Cardiac muscle cell (in vitro differentiated cells and primary cell): ENCODE results near the gene PCDHA2. TPM values are rescaled to one million over a fixed set of nuclear protein-coding genes. Genes with fewer than 3 reads are reported as not detected.

Source experiments
- DNase-seq, 2 donors: peaks; one replicate each; pipeline versions ENCODE4 v3.0.0 to v3.0.0-alpha.2; 2010 to 2017; ENCODE audit warnings: low read depth in 1 of 2, low spot score in 1 of 2
- H3K27ac ChIP-seq: fragments of 200-600 bp; sonication (generic); 2 replicates; pipeline ENCODE4 v1.5.1; 2016
- H3K27me3 ChIP-seq: fragments of 200-600 bp; sonication (generic); 2 replicates; pipeline ENCODE4 v1.6.0; 2016; ENCODE audit warnings: control low read depth
- H3K36me3 ChIP-seq: fragments of 200-600 bp; sonication (generic); 2 replicates; pipeline ENCODE4 v1.5.1; 2016; ENCODE audit warnings: control low read depth
- H3K4me1 ChIP-seq: fragments of 200-600 bp; sonication (generic); 2 replicates; pipeline ENCODE4 v1.8.1; 2017; ENCODE audit warnings: low read depth, mild to moderate bottlenecking, mixed run types
- H3K4me3 ChIP-seq: fragments of 200-600 bp; sonication (generic); 2 replicates; pipeline ENCODE4 v1.5.1; 2016; ENCODE audit warnings: mild to moderate bottlenecking
- H3K9me3 ChIP-seq: fragments of 200-600 bp; sonication (generic); 2 replicates; pipeline ENCODE4 v1.5.1; 2017; ENCODE audit warnings: low read depth, mild to moderate bottlenecking, control low read depth
- polyA plus RNA-seq: library from polyadenylated mRNA; unstranded; fragments of >200 nt; fragmentation: Nextera tagmentation; extraction: Ambion mirVana; gene quantifications from 2 replicates; pipeline ENCODE4 v1.2.1, GENCODE V29; 2016
- total RNA-seq: library from RNA; depleted of rRNA; stranded (reverse); fragments of >200 nt; gene quantifications from 2 replicates; pipeline ENCODE4 v1.2.3, GENCODE V29; 2016
- TF ChIP-seq, protein P1 (sequence below): IDR thresholded peaks from 2 replicates; pipeline ENCODE4 v1.5.1; 2012; ENCODE audit warnings: low read depth, mild to moderate bottlenecking, low read length

PCDHA2 gene
- total and polyA plus RNA-seq, 2 experiments from 2014 or later, result 4.5 to 5.3 TPM

DNA sequence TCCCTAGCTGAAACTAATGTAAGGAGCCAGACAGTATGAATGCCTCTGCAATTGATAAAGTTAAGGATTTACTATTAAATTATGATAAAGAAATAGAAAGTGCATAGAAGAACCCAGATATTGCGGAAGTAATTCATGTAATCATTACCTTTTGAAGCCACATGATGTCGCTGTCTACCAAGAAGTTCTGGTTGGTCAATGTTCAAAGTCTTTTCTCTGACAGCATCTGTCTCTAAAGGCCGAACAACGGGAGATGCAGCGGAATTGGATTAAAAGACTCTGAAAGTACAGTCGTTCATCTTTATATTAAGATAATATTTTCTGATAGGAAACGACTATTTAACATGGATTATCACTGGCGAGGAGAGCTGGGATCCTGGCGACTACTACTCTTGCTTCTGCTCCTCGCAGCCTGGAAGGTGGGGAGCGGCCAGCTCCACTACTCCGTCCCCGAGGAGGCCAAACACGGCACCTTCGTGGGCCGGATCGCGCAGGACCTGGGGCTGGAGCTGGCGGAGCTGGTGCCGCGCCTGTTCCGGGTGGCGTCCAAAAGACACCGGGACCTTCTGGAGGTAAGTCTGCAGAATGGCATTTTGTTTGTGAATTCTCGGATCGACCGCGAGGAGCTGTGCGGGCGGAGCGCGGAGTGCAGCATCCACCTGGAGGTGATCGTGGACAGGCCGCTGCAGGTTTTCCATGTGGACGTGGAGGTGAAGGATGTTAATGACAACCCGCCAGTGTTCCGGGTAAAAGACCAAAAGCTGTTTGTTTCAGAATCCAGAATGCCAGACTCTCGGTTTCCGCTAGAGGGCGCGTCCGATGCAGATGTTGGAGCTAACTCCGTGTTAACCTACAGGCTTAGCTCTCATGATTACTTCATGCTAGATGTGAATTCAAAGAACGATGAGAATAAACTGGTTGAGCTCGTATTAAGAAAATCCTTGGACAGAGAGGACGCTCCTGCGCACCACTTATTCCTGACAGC is 46.6 kb downstream of the PCDHA2 start, which contains the start of gene PCDHA8:
Gene PCDHA8, plus strand, starts transcription at position 210 of the 985 bp plus-strand sequence. Its CDS starts 135 bp downstream, at position 345.
- DNase-seq, result no peak
- no peak within 1 kb of the TSS for H3K4me3 ChIP-seq

DNA sequence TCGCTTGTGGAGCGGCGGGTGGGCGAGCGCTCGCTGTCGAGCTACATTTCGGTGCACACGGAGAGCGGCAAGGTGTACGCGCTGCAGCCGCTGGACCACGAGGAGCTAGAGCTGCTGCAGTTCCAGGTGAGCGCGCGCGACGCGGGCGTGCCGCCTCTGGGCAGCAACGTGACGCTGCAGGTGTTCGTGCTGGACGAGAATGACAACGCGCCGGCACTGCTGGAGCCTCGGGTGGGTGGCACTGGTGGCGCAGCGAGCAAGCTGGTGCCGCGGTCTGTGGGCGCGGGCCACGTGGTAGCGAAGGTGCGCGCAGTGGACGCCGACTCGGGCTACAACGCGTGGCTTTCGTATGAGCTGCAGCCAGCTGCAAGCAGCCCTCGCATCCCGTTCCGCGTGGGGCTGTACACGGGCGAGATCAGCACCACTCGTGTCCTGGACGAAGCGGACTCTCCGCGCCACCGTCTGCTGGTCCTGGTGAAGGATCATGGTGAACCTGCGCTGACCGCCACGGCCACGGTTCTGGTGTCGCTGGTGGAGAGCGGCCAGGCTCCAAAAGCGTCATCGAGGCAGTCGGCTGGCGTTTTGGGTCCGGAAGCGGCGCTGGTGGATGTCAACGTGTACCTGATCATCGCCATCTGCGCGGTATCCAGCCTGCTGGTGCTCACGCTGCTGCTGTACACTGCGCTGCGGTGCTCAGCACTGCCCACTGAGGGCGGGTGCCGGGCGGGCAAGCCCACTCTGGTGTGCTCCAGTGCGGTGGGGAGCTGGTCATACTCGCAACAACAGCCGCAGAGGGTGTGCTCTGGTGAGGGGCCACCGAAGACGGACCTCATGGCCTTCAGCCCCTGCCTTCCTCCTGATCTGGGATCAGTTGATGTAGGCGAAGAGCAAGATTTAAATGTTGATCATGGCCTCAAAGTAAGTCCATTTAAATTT is 48.4 kb downstream of the PCDHA2 start:
- DNase-seq, result no peak
- Histone ChIP-seq H3K27ac (no peak overlapping the region), H3K4me3 (no peak overlapping the region), H3K36me3 (no peaks in the 10 kb centered on the region), H3K27me3 (no peaks in the 10 kb centered on the region), H3K9me3 (no peaks in the 10 kb centered on the region), H3K4me1 (no peaks in the 10 kb centered on the region)
- TF ChIP-seq, protein P1, sequence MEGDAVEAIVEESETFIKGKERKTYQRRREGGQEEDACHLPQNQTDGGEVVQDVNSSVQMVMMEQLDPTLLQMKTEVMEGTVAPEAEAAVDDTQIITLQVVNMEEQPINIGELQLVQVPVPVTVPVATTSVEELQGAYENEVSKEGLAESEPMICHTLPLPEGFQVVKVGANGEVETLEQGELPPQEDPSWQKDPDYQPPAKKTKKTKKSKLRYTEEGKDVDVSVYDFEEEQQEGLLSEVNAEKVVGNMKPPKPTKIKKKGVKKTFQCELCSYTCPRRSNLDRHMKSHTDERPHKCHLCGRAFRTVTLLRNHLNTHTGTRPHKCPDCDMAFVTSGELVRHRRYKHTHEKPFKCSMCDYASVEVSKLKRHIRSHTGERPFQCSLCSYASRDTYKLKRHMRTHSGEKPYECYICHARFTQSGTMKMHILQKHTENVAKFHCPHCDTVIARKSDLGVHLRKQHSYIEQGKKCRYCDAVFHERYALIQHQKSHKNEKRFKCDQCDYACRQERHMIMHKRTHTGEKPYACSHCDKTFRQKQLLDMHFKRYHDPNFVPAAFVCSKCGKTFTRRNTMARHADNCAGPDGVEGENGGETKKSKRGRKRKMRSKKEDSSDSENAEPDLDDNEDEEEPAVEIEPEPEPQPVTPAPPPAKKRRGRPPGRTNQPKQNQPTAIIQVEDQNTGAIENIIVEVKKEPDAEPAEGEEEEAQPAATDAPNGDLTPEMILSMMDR, result no peak

More for the DNA sequence above, 46.6 kb downstream of the PCDHA2 start, which contains the start of gene PCDHA8:
- TF ChIP-seq, protein P1, result no peak
- no peaks in the 10 kb centered on the region for H3K27me3 ChIP-seq
- H3K27ac ChIP-seq, result no peak within 1 kb of the TSS
- no peaks in the 10 kb centered on the region for H3K4me1 ChIP-seq
- no peaks in the 10 kb centered on the region for H3K9me3 ChIP-seq
- H3K36me3 ChIP-seq, result no peaks in the 10 kb centered on the region

Other genes with a start within 250 kb of the PCDHA2 start
- gene EIF4EBP3, start 247.2 kb upstream of the PCDHA2 start, total RNA-seq, result 3.1 and 5.3 TPM in 2 replicates
- gene EIF4EBP3, start 247.2 kb upstream of the PCDHA2 start, polyA plus RNA-seq, result 6.6 and 24.8 TPM in 2 replicates
- gene SRA1, start 237.4 kb upstream of the PCDHA2 start, total RNA-seq, result 22.8 and 43.9 TPM in 2 replicates
- 51.5 and 80.6 TPM in 2 replicates for gene SRA1, start 237.4 kb upstream of the PCDHA2 start, polyA plus RNA-seq
- gene APBB3, start 230.3 kb upstream of the PCDHA2 start, total RNA-seq, result 34.2 and 45.4 TPM in 2 replicates
- gene APBB3, start 230.3 kb upstream of the PCDHA2 start, polyA plus RNA-seq, result 61.8 and 66.2 TPM in 2 replicates
- 29.5 and 32.3 TPM in 2 replicates for gene SLC35A4, start 230.0 kb upstream of the PCDHA2 start, total RNA-seq
- 67.9 and 80.7 TPM in 2 replicates for gene SLC35A4, start 230.0 kb upstream of the PCDHA2 start, polyA plus RNA-seq
- 1.4 TPM in 1 of 2 replicates, not detected in the other for gene CD14, start 161.7 kb upstream of the PCDHA2 start, total RNA-seq
- gene CD14, start 161.7 kb upstream of the PCDHA2 start, polyA plus RNA-seq, result 0.10 TPM in 1 of 2 replicates, not detected in the other
- 77.1 and 234 TPM in 2 replicates for gene TMCO6, start 155.4 kb upstream of the PCDHA2 start, total RNA-seq
- gene TMCO6, start 155.4 kb upstream of the PCDHA2 start, polyA plus RNA-seq, result 14.2 and 17.2 TPM in 2 replicates
- gene NDUFA2, start 147.2 kb upstream of the PCDHA2 start, total RNA-seq, result 65.5 and 113 TPM in 2 replicates
- 243 and 273 TPM in 2 replicates for gene NDUFA2, start 147.2 kb upstream of the PCDHA2 start, polyA plus RNA-seq
- 80.4 and 104 TPM in 2 replicates for gene IK, start 147.0 kb upstream of the PCDHA2 start, total RNA-seq
- 119 and 125 TPM in 2 replicates for gene IK, start 147.0 kb upstream of the PCDHA2 start, polyA plus RNA-seq
- 17.2 and 23.8 TPM in 2 replicates for gene WDR55, start 129.9 kb upstream of the PCDHA2 start, total RNA-seq
- 17.7 and 21.1 TPM in 2 replicates for gene WDR55, start 129.9 kb upstream of the PCDHA2 start, polyA plus RNA-seq
- gene DND1, start 121.3 kb upstream of the PCDHA2 start, total RNA-seq, result 1.0 and 2.1 TPM in 2 replicates
- 0.86 and 0.94 TPM in 2 replicates for gene DND1, start 121.3 kb upstream of the PCDHA2 start, polyA plus RNA-seq
- 43.0 and 50.1 TPM in 2 replicates for gene HARS1, start 103.5 kb upstream of the PCDHA2 start, total RNA-seq
- 72.9 and 94.1 TPM in 2 replicates for gene HARS1, start 103.5 kb upstream of the PCDHA2 start, polyA plus RNA-seq
- 27.8 and 30.9 TPM in 2 replicates for gene HARS2, start 103.4 kb upstream of the PCDHA2 start, total RNA-seq
- 33.6 and 39.9 TPM in 2 replicates for gene HARS2, start 103.4 kb upstream of the PCDHA2 start, polyA plus RNA-seq
- gene ZMAT2, start 94.4 kb upstream of the PCDHA2 start, total RNA-seq, result 30.2 and 47.0 TPM in 2 replicates
- 42.1 and 49.0 TPM in 2 replicates for gene ZMAT2, start 94.4 kb upstream of the PCDHA2 start, polyA plus RNA-seq
- gene PCDHA1, start 8.7 kb upstream of the PCDHA2 start, total RNA-seq, result 0.25 TPM in 1 of 2 replicates, not detected in the other
- gene PCDHA1, start 8.7 kb upstream of the PCDHA2 start, polyA plus RNA-seq, result 0.29 and 0.69 TPM in 2 replicates
- gene PCDHA3, start 6.2 kb downstream of the PCDHA2 start, total RNA-seq, result 1.1 and 2.3 TPM in 2 replicates
- gene PCDHA3, start 6.2 kb downstream of the PCDHA2 start, polyA plus RNA-seq, result 1.8 and 2.9 TPM in 2 replicates
- gene PCDHA4, start 12.2 kb downstream of the PCDHA2 start, total RNA-seq, result 14.2 and 14.3 TPM in 2 replicates
- gene PCDHA4, start 12.2 kb downstream of the PCDHA2 start, polyA plus RNA-seq, result 6.1 and 9.1 TPM in 2 replicates
- 1.5 and 1.8 TPM in 2 replicates for gene PCDHA5, start 26.8 kb downstream of the PCDHA2 start, total RNA-seq
- 0.09 and 0.53 TPM in 2 replicates for gene PCDHA5, start 26.8 kb downstream of the PCDHA2 start, polyA plus RNA-seq
- gene PCDHA6, start 33.1 kb downstream of the PCDHA2 start, total RNA-seq, result 2.6 and 16.9 TPM in 2 replicates
- gene PCDHA6, start 33.1 kb downstream of the PCDHA2 start, polyA plus RNA-seq, result 1.3 and 7.7 TPM in 2 replicates
- 1.2 and 2.7 TPM in 2 replicates for gene PCDHA7, start 39.4 kb downstream of the PCDHA2 start, total RNA-seq
- gene PCDHA7, start 39.4 kb downstream of the PCDHA2 start, polyA plus RNA-seq, result 0.37 TPM in 1 of 2 replicates, not detected in the other
- gene PCDHA8, start 46.3 kb downstream of the PCDHA2 start, total RNA-seq, result 1.1 and 1.8 TPM in 2 replicates
- 0.44 and 1.2 TPM in 2 replicates for gene PCDHA8, start 46.3 kb downstream of the PCDHA2 start, polyA plus RNA-seq
- 1.6 and 2.2 TPM in 2 replicates for gene PCDHA9, start 53.5 kb downstream of the PCDHA2 start, total RNA-seq
- gene PCDHA9, start 53.5 kb downstream of the PCDHA2 start, polyA plus RNA-seq, result 0.70 and 0.72 TPM in 2 replicates
- gene PCDHA10, start 61.0 kb downstream of the PCDHA2 start, total RNA-seq, result 11.3 and 14.4 TPM in 2 replicates
- gene PCDHA10, start 61.0 kb downstream of the PCDHA2 start, polyA plus RNA-seq, result 10.2 and 12.3 TPM in 2 replicates
- 9.9 and 10.8 TPM in 2 replicates for gene PCDHA11, start 74.1 kb downstream of the PCDHA2 start, total RNA-seq
- 6.1 and 7.5 TPM in 2 replicates for gene PCDHA11, start 74.1 kb downstream of the PCDHA2 start, polyA plus RNA-seq
- 9.5 and 10.5 TPM in 2 replicates for gene PCDHA12, start 80.5 kb downstream of the PCDHA2 start, total RNA-seq
- 0.71 and 1.7 TPM in 2 replicates for gene PCDHA12, start 80.5 kb downstream of the PCDHA2 start, polyA plus RNA-seq
- 2.1 and 2.3 TPM in 2 replicates for gene PCDHA13, start 87.3 kb downstream of the PCDHA2 start, total RNA-seq
- 0.27 and 0.34 TPM in 2 replicates for gene PCDHA13, start 87.3 kb downstream of the PCDHA2 start, polyA plus RNA-seq
- 16.7 and 20.8 TPM in 2 replicates for gene PCDHAC1, start 131.4 kb downstream of the PCDHA2 start, total RNA-seq
- 3.4 and 5.1 TPM in 2 replicates for gene PCDHAC1, start 131.4 kb downstream of the PCDHA2 start, polyA plus RNA-seq
- gene PCDHAC2, start 171.6 kb downstream of the PCDHA2 start, total RNA-seq, result 42.2 and 47.8 TPM in 2 replicates
- 18.5 and 18.9 TPM in 2 replicates for gene PCDHAC2, start 171.6 kb downstream of the PCDHA2 start, polyA plus RNA-seq